ENCODE results near the gene HCFC1.

Gene HCFC1

DNA sequence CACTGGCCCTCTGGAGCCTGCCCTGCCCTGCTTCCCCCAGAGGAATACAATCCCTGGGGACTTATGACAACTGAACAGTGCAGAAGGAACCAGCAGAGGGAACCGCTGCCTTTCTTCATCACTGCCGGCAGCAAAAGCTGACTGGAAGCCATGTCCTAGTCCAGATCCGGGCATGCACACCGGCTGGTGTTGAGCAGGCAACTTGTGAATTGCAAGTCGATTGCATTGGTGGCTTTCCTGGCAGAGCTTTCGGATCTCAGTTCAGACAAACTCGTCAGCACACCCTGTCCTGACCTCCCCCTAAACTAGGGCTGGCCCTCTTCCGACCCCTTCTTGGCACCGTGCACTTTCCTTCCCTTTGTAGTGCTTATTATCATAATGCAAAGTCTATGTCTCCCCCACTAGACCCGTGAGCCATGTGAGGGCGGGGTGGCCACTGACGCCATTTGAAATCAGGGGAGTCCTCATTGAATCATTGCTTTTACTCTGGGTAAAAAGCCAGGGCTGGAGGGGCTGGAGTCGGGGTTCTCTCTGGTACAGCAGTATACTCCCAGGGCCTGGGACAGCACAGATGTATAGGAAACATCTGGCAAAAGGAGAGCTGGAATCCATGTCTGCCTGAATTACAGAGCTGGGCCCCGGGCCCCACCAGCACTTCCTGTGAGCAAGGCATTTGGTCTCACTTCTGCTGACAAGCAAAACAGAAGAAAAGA, 47.3 kb downstream of the HCFC1 start:
- no peak for TF ChIP-seq POLR2AphosphoS5 (IDR thresholded peaks at IDR 0.05; ENCODE audit: low read depth, low read length)
- FAIRE-seq (peak; percentile 78), DNase-seq (ENCODE audit: insufficient read length) (no peak)

- no peak for TF ChIP-seq TAF1 (IDR thresholded peaks at IDR 0.05; ENCODE audit: borderline replicate concordance, low read depth, low read length)
- TF ChIP-seq POLR2A (IDR thresholded peaks at IDR 0.05; ENCODE audit: low read depth, low read length): no peak
- no peak for TF ChIP-seq POLR2AphosphoS5 (IDR thresholded peaks at IDR 0.05; ENCODE audit: low read depth, low read length)
- no peak for DNase-seq (ENCODE audit: insufficient read length)
- peak; percentile 30 for FAIRE-seq
Observed at GRCh38 chrX:153922932-153923857, 48.4 kb downstream of the HCFC1 start.

- FAIRE-seq (no peak), DNase-seq (ENCODE audit: insufficient read length) (no peak)
Observed at GRCh38 chrX:153921511-153922446, 49.8 kb downstream of the HCFC1 start.

DNA sequence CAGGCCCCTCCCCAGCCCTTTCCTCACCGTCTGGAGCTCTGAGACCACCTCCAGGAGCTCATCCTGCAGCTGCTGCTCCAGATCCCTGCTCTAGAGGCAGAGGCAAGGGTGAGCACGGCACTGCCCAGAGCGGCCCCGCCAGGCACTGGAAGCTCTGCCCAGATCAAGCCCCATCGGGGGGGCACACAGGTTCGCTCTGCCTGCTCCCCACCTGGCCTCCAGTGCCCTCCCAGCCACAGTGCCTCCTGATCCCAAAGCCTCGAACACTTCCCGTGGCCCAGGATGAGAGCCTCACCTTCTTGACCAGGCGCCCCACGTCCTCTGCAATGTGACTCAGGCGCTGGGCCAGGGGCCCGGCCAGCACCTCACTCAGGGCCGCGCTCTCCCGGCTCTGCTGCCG, 50.5 kb downstream of the HCFC1 start:
- no peak for TF ChIP-seq POLR2AphosphoS5 (IDR thresholded peaks at IDR 0.05; ENCODE audit: low read depth, low read length)
- no peak for TF ChIP-seq POLR2A (IDR thresholded peaks at IDR 0.05; ENCODE audit: low read depth, low read length)
- no peak for TF ChIP-seq TAF1 (IDR thresholded peaks at IDR 0.05; ENCODE audit: borderline replicate concordance, low read depth, low read length)
- DNase-seq (ENCODE audit: insufficient read length) (no peak), FAIRE-seq (no peak)

More at GRCh38 chrX:153921511-153922446, 49.8 kb downstream of the HCFC1 start:
- TF ChIP-seq TAF1 (IDR thresholded peaks at IDR 0.05; ENCODE audit: borderline replicate concordance, low read depth, low read length) (no peak), POLR2A (IDR thresholded peaks at IDR 0.05; ENCODE audit: low read depth, low read length) (no peak), POLR2AphosphoS5 (IDR thresholded peaks at IDR 0.05; ENCODE audit: low read depth, low read length) (no peak)

DNA sequence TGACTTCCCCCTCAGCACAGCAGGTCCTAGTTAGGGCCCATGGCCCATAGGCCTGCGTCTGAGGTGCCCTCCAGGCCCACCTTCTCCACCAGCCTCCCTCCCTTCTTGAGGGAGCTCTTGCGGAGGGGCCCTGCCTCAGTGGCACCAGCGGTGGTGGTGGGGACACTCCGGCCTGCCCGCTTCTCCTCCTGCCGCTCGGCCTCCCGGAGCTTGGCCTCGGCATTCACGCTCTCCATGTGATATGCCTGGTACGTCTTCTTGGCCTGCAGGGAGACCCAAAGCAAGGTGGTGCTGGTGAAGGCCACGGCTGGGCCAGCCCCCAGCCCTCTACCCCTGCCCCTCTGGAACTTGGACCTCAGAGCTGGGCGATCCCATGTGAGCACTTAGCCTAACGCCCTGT, 51.1 kb downstream of the HCFC1 start:
- FAIRE-seq (no peak), DNase-seq (ENCODE audit: insufficient read length) (no peak)
- TF ChIP-seq TAF1 (IDR thresholded peaks at IDR 0.05; ENCODE audit: borderline replicate concordance, low read depth, low read length) (no peak), POLR2A (IDR thresholded peaks at IDR 0.05; ENCODE audit: low read depth, low read length) (no peak), POLR2AphosphoS5 (IDR thresholded peaks at IDR 0.05; ENCODE audit: low read depth, low read length) (no peak)

GRCh38 chrX:153919281-153919680, 52.3 kb downstream of the HCFC1 start:
- no peak for TF ChIP-seq POLR2AphosphoS5 (IDR thresholded peaks at IDR 0.05; ENCODE audit: low read depth, low read length)
- no peak for TF ChIP-seq POLR2A (IDR thresholded peaks at IDR 0.05; ENCODE audit: low read depth, low read length)
- TF ChIP-seq TAF1 (IDR thresholded peaks at IDR 0.05; ENCODE audit: borderline replicate concordance, low read depth, low read length): no peak
- DNase-seq (ENCODE audit: insufficient read length) (no peak), FAIRE-seq (no peak)

DNA sequence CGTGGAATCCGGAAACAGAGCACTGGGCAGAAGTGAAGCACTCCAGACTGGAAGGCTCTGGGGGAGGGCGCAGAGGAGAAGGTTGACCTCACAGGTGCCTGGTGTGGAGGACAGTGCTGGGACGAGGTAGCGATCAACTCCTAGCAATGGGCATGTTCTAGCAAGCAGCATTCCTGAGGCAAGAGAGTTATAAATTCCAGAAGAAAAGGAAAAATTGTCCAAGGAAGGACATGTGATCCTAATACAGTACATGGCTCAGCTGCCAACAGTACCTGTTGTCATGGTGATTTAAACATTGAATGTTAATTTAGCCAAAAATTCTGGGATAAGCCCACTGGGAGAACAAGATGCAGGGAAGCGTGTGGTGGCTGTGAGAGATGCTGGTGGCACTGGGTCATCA, 53.7 kb downstream of the HCFC1 start:
- FAIRE-seq (no peak), DNase-seq (ENCODE audit: insufficient read length) (no peak)
- TF ChIP-seq TAF1 (IDR thresholded peaks at IDR 0.05; ENCODE audit: borderline replicate concordance, low read depth, low read length) (no peak), POLR2A (IDR thresholded peaks at IDR 0.05; ENCODE audit: low read depth, low read length) (no peak), POLR2AphosphoS5 (IDR thresholded peaks at IDR 0.05; ENCODE audit: low read depth, low read length) (no peak)

GRCh38 chrX:153913701-153914100, 57.9 kb downstream of the HCFC1 start:
- DNase-seq (ENCODE audit: insufficient read length) (no peak), FAIRE-seq (no peak)
- no peak for TF ChIP-seq POLR2AphosphoS5 (IDR thresholded peaks at IDR 0.05; ENCODE audit: low read depth, low read length)
- TF ChIP-seq TAF1 (IDR thresholded peaks at IDR 0.05; ENCODE audit: borderline replicate concordance, low read depth, low read length): no peak
- TF ChIP-seq POLR2A (IDR thresholded peaks at IDR 0.05; ENCODE audit: low read depth, low read length): no peak

- DNase-seq (ENCODE audit: insufficient read length) (no peak), FAIRE-seq (no peak)
Observed at GRCh38 chrX:153913211-153913610, 58.4 kb downstream of the HCFC1 start.

GRCh38 chrX:153911798-153912197, 59.8 kb downstream of the HCFC1 start:
- no peak for FAIRE-seq
- TF ChIP-seq TAF1 (IDR thresholded peaks at IDR 0.05; ENCODE audit: borderline replicate concordance, low read depth, low read length) (no peak), POLR2A (IDR thresholded peaks at IDR 0.05; ENCODE audit: low read depth, low read length) (no peak), POLR2AphosphoS5 (IDR thresholded peaks at IDR 0.05; ENCODE audit: low read depth, low read length) (no peak)
- DNase-seq (ENCODE audit: insufficient read length): no peak

More at GRCh38 chrX:153913211-153913610, 58.4 kb downstream of the HCFC1 start:
- no peak for TF ChIP-seq POLR2A (IDR thresholded peaks at IDR 0.05; ENCODE audit: low read depth, low read length)
- TF ChIP-seq TAF1 (IDR thresholded peaks at IDR 0.05; ENCODE audit: borderline replicate concordance, low read depth, low read length): no peak
- no peak for TF ChIP-seq POLR2AphosphoS5 (IDR thresholded peaks at IDR 0.05; ENCODE audit: low read depth, low read length)

DNA sequence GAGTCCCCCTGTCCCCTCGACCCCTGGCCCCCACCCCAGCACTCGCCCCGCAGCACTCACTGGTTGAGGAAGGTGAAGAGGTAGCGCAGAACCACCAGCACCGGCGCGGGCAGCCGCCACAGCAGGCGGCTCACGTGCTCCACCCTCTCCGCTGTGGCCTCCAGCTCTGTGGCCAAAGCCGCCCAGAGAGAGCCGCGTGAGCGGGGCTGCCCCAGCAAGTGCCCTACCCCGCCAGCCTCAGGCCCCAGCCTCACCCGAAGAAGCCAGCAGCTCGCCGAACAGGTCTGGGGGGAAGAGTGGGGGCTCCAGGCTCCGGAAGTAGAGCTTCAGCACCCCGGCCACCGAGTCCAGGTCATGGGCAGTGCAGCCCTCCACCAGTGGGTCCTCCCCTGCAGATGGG, 61.2 kb downstream of the HCFC1 start:
- DNase-seq (ENCODE audit: insufficient read length) (no peak), FAIRE-seq (no peak)
- TF ChIP-seq TAF1 (IDR thresholded peaks at IDR 0.05; ENCODE audit: borderline replicate concordance, low read depth, low read length) (no peak), POLR2AphosphoS5 (IDR thresholded peaks at IDR 0.05; ENCODE audit: low read depth, low read length) (no peak), POLR2A (IDR thresholded peaks at IDR 0.05; ENCODE audit: low read depth, low read length) (no peak)
